Sigmoid colon (tissue), 4 donors: ENCODE measurements around the gene SHB.

Experiments
- EP300 ChIP-seq, 4 donors: sonication (generic); formaldehyde crosslinking; IDR thresholded peaks; one replicate each; pipeline ENCODE4 v1.6.1; 2017; ENCODE audit warnings: antibody characterized with exemption in 4 of 4
- POLR2A ChIP-seq, 2 donors: fragments of 450-650 bp; IDR thresholded peaks; one replicate each; pipeline ENCODE4 v1.6.1; 2016; ENCODE audit warnings: antibody characterized with exemption in 2 of 2, mild to moderate bottlenecking in 2 of 2, moderate library complexity in 2 of 2
- TF ChIP-seq, protein P1 (sequence below), 4 experiments: fragments of 450-650 bp in 3 of 4; fragments of 200-600 bp in 1 of 4; IDR thresholded peaks; one replicate each; pipeline ENCODE4 v1.5.1; 2016 to 2019; ENCODE audit warnings: antibody characterized with exemption in 4 of 4, mild to moderate bottlenecking in 3 of 4, moderate library complexity in 2 of 4

DNA sequence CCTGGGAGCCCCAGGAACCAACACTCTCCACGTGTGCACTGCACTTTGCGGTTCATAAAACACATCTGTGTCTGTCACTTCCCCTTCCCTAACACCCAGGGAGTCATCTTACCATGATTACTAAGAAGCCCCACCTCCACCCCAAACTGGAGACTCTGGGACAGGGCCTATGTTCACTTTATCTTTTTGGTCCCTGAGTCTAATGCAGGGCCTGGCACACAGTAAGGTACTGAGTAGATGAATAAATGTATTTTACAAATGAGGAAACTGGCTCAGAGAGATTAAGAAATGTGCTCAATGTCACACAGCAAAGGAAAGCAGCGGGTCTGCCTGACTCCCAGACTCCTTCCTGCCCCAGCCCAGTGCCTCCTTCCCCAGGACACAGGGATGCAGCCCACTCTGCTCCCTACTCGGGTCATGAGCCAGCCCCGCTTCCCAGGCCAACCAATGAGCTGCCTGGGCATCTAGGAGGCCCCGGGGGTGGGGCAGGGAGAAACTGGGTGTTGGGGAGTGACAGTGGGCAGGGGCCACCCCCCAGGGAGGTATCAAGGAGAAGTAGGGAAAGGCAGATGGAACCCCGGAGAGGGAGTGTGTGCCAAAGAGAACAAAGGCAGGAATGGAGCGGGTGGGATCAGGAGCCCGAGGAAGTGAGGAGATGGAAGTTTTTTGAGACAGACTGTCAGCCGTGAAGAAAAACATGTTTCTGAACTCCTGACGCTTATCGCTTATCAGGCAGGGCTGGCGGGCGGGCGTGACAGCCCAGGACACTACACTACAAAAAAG lies 30.5 kb downstream of the SHB start:
- TF ChIP-seq, protein P1, sequence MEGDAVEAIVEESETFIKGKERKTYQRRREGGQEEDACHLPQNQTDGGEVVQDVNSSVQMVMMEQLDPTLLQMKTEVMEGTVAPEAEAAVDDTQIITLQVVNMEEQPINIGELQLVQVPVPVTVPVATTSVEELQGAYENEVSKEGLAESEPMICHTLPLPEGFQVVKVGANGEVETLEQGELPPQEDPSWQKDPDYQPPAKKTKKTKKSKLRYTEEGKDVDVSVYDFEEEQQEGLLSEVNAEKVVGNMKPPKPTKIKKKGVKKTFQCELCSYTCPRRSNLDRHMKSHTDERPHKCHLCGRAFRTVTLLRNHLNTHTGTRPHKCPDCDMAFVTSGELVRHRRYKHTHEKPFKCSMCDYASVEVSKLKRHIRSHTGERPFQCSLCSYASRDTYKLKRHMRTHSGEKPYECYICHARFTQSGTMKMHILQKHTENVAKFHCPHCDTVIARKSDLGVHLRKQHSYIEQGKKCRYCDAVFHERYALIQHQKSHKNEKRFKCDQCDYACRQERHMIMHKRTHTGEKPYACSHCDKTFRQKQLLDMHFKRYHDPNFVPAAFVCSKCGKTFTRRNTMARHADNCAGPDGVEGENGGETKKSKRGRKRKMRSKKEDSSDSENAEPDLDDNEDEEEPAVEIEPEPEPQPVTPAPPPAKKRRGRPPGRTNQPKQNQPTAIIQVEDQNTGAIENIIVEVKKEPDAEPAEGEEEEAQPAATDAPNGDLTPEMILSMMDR (IDR thresholded peaks at IDR 0.05): no peak
- TF ChIP-seq EP300 (IDR thresholded peaks at IDR 0.05) (no peak), POLR2A (IDR thresholded peaks at IDR 0.05) (no peak)
